Peyer's patch (tissue), 4 donors: ENCODE results near the gene KIF9.

ENCODE experiments used
- CTCF ChIP-seq, 6 experiments: fragments of 450-650 bp in 4 of 6; fragments of 200-600 bp in 2 of 6; sonication (generic) in 1 of 6; IDR thresholded peaks; one replicate each; pipeline ENCODE4 v1.5.1; 2017 to 2019; ENCODE audit warnings: antibody characterized with exemption in 6 of 6, mild to moderate bottlenecking in 3 of 6, moderate library complexity in 1 of 6
- POLR2A ChIP-seq, 2 donors: fragments of 450-650 bp; IDR thresholded peaks; one replicate each; pipeline ENCODE4 v1.5.1; 2017; ENCODE audit warnings: antibody characterized with exemption in 2 of 2, mild to moderate bottlenecking in 2 of 2, moderate library complexity in 2 of 2

GRCh38 chr3:47193871-47194859, 88.4 kb downstream of the KIF9 start:
- TF ChIP-seq CTCF (IDR thresholded peaks at IDR 0.05) (no peak), POLR2A (IDR thresholded peaks at IDR 0.05) (no peak)
